ENCODE data around the gene TMTC2. TPM values are rescaled to one million over a fixed set of nuclear protein-coding genes. Genes with fewer than 3 reads are reported as not detected.

Gene TMTC2
- total and polyA plus RNA-seq, 10 of the 15 experiments (the other 5 are each of a cell fraction or from before 2014, with no cell fraction given) = 0.14 to 9.7 (median 1.2) TPM

DNA sequence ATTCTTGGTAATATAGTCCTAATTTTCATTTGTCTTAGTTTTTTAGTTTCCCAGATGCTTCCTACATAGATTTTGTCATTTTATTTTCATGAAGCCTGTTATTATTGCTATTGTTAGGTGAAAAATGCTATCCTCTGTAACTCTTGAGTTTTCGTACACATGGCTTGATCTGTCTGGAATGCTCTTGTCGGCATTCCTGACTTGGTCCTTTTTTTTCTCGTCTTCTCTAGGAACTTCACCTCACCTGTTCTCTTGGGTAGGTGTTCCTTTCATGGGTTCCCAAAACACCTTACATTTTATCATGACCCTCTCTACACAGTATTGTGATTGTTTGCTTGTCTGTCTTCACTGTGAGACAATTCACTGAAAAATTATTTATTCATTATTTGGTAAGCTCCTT lies 267.4 kb downstream of the TMTC2 start:
- TF ChIP-seq RELB (IDR thresholded peaks at IDR 0.05; ENCODE audit: low read depth) (no peak), MYB (IDR thresholded peaks at IDR 0.05; ENCODE audit: borderline replicate concordance, low read depth, low read length) (no peak), KAT2A (conservative IDR thresholded peaks at IDR 0.05; ENCODE audit: control insufficient read depth, low read depth, low read length) (no peak), EGR1 (IDR thresholded peaks at IDR 0.05; ENCODE audit: borderline replicate concordance in 1 of 2, low read depth in 2 of 2, low read length in 2 of 2) (no peak), ZBED1 (IDR thresholded peaks at IDR 0.05; ENCODE audit: borderline replicate concordance) (no peak), TBL1XR1 (IDR thresholded peaks at IDR 0.05; ENCODE audit: low read depth, low read length) (no peak), FOS (IDR thresholded peaks at IDR 0.05; ENCODE audit: borderline replicate concordance, extremely low read depth, insufficient read length) (no peak), ZNF207 (IDR thresholded peaks at IDR 0.05; ENCODE audit: borderline replicate concordance) (no peak)
- TF ChIP-seq, protein P1, sequence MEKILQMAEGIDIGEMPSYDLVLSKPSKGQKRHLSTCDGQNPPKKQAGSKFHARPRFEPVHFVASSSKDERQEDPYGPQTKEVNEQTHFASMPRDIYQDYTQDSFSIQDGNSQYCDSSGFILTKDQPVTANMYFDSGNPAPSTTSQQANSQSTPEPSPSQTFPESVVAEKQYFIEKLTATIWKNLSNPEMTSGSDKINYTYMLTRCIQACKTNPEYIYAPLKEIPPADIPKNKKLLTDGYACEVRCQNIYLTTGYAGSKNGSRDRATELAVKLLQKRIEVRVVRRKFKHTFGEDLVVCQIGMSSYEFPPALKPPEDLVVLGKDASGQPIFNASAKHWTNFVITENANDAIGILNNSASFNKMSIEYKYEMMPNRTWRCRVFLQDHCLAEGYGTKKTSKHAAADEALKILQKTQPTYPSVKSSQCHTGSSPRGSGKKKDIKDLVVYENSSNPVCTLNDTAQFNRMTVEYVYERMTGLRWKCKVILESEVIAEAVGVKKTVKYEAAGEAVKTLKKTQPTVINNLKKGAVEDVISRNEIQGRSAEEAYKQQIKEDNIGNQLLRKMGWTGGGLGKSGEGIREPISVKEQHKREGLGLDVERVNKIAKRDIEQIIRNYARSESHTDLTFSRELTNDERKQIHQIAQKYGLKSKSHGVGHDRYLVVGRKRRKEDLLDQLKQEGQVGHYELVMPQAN (conservative IDR thresholded peaks at IDR 0.05) = no peak
- TF ChIP-seq, protein P2, sequence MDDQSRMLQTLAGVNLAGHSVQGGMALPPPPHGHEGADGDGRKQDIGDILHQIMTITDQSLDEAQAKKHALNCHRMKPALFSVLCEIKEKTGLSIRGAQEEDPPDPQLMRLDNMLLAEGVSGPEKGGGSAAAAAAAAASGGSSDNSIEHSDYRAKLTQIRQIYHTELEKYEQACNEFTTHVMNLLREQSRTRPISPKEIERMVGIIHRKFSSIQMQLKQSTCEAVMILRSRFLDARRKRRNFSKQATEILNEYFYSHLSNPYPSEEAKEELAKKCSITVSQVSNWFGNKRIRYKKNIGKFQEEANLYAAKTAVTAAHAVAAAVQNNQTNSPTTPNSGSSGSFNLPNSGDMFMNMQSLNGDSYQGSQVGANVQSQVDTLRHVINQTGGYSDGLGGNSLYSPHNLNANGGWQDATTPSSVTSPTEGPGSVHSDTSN (IDR thresholded peaks at IDR 0.05; ENCODE audit: insufficient replicate concordance, low read depth, low read length) = no peak
- TF ChIP-seq, protein P3, sequence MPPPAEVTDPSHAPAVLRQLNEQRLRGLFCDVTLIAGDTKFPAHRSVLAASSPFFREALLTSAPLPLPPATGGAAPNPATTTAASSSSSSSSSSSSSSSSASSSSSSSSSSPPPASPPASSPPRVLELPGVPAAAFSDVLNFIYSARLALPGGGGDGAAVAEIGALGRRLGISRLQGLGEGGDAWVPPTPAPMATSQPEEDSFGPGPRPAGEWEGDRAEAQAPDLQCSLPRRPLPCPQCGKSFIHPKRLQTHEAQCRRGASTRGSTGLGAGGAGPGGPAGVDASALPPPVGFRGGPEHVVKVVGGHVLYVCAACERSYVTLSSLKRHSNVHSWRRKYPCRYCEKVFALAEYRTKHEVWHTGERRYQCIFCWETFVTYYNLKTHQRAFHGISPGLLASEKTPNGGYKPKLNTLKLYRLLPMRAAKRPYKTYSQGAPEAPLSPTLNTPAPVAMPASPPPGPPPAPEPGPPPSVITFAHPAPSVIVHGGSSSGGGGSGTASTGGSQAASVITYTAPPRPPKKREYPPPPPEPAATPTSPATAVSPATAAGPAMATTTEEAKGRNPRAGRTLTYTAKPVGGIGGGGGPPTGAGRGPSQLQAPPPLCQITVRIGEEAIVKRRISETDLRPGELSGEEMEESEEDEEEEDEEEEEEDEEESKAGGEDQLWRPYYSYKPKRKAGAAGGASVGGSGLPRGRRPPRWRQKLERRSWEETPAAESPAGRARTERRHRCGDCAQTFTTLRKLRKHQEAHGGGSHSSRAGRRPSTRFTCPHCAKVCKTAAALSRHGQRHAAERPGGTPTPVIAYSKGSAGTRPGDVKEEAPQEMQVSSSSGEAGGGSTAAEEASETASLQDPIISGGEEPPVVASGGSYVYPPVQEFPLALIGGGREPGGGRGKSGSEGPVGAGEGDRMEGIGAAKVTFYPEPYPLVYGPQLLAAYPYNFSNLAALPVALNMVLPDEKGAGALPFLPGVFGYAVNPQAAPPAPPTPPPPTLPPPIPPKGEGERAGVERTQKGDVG (CRISPR knock-in tag; IDR thresholded peaks at IDR 0.05) = no peak
- 96% methylated on average over 3 of the region's 3 CpGs for WGBS (ENCODE audit: insufficient coverage, insufficient replicate concordance, low lambda C conversion rate, missing lambda C conversion rate)
- no peak overlapping the region for H3K9ac ChIP-seq (ENCODE audit: control insufficient read depth, insufficient read depth, low read length)
- H3K79me2 ChIP-seq (ENCODE audit: control insufficient read depth, insufficient read depth, low read length) = no peaks in the 10 kb centered on the region
- FAIRE-seq (no peak), DNase-seq (ENCODE audit: low read depth, low spot score) (no peak), ATAC-seq (no peak)
- no peaks in the 10 kb centered on the region for H3K9me3 ChIP-seq (replicated peaks; ENCODE audit: control insufficient read depth, insufficient read depth, low read length)
- no peaks in the 10 kb centered on the region for H3K27me3 ChIP-seq (replicated peaks in 1 of 2; ENCODE audit: control insufficient read depth in 2 of 2, insufficient read depth in 2 of 2, low read length in 1 of 2)
- no peaks in the 10 kb centered on the region for H3K4me1 ChIP-seq (ENCODE audit: control insufficient read depth, insufficient read depth, low read length)
- no TSS peak for BruUV-seq (replicated peaks)
- SMC1A ChIA-PET (ENCODE audit: uncharacterized antibody, unreplicated experiment) = interaction anchor here (0.6 kb wide), 1 partner anchor 28 kb away, joined by 3 read pairs; no protein-coding TSS in a partner anchor
- H2AFZ ChIP-seq (ENCODE audit: control insufficient read depth, low read depth, low read length) = no peak overlapping the region
- in situ Hi-C loops (cut with MboI) (no loop called here), intact Hi-C loops (cut with micrococcal nuclease; ENCODE audit: unreplicated experiment) (no loop called here)
- CTCF ChIA-PET = interaction anchor here (2.0 kb wide), 1 partner anchor 268 kb away, joined by 4 read pairs; no protein-coding TSS in a partner anchor
- H3K4me2 ChIP-seq (ENCODE audit: control insufficient read depth, insufficient read depth) = no peak overlapping the region
- no peaks in the 10 kb centered on the region for H3K36me3 ChIP-seq (ENCODE audit: control insufficient read depth in 2 of 2, insufficient read depth in 2 of 2, low read length in 1 of 2)
- POLR2A ChIA-PET = no interaction called here
- RAD21 ChIA-PET (ENCODE audit: unreplicated experiment) = no interaction called here
- no peak overlapping the region for H3K4me3 ChIP-seq
- no peaks in the 10 kb centered on the region for H4K20me1 ChIP-seq (ENCODE audit: control insufficient read depth, insufficient read depth)
- H3K27ac ChIP-seq (ENCODE audit: control insufficient read depth, insufficient read depth) = no peak overlapping the region

Data from GM12878 (cell line).